Epithelial cell of esophagus (primary cell): ENCODE data around the gene SLC39A12.
A peak's percentile ranks its signal among the peaks of the same experiment; 100 is the strongest.

Experiments used
- DNase-seq: peaks from one replicate; pipeline ENCODE4 v3.0.0; 2010; ENCODE audit warnings: low read depth
- H3K4me3 ChIP-seq: 2 replicates; pipeline ENCODE4 v1.5.1; 2011; ENCODE audit warnings: mild to moderate bottlenecking, low read length, control low read depth
- CTCF ChIP-seq: IDR thresholded peaks from 2 replicates; pipeline ENCODE4 v1.5.1; 2011; ENCODE audit warnings: low read depth, mild to moderate bottlenecking, low read length, control low read depth, inconsistent platforms; ENCODE audit not compliant: insufficient read depth; ENCODE audit errors: missing control alignments

The SLC39A12 gene

GRCh38 chr10:17913604-17914003 lies 38.1 kb upstream of the SLC39A12 start:
- TF ChIP-seq CTCF = no peak
- DNase-seq = no peak
- H3K4me3 ChIP-seq = no peak overlapping the region

DNA sequence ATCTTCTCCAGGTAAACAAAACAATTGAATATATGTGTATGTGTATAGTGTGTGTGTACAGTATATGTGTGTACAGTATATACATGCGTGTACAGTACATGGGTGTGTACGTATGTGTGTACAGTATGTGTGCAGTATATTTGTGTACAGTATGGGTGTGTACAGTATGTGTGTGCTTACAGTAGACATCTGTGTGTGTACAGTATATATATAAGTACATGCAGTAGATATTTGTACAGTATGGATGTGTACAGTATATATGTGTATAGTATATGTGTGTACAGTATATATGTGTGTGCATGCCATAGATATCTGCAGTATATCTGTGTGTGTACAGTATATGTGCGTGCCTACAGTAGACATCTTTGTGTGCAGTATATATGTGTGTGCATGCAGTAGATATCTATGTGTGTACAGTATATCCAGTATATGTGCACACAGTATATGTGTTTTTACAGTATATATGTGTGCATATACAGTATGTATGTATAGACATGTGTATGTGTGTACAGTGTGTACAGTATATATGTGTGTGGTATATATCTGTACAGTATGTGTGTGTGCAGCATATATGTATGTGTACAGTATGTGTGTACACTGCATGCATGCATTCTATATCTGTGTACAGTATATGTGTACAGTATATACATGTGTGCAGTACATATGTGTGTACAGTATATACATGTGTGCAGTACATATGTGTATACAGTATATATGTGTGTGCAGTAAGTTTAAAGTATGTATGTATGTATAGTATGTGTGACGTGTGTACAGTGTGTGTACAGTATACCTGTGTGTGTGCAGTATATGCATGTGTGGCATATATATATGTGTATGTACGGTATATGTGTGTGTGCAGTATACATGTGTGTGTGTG lies 37.3 kb upstream of the SLC39A12 start:
- H3K4me3 ChIP-seq = no peak overlapping the region
- no peak for TF ChIP-seq CTCF
- no peak for DNase-seq

DNA sequence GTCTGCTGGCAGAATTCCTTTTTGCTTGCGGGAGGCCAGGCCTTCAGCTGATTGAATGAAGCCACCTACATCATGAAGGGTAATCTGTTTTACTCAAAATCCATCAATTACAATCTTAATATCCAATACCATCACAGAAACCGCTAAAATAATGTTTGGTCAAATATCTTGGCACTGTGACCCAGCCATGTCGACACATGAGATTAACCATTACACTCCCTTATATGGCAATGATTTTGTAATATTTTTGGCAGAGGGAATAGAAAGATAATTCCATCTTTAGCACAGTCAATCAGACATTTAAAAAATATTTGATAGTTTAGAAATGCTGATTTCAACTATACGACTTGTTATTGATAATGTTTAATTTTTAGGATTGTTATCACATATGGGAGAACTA lies 36.5 kb upstream of the SLC39A12 start:
- no peak for DNase-seq
- H3K4me3 ChIP-seq = no peak overlapping the region
- no peak for TF ChIP-seq CTCF

DNA sequence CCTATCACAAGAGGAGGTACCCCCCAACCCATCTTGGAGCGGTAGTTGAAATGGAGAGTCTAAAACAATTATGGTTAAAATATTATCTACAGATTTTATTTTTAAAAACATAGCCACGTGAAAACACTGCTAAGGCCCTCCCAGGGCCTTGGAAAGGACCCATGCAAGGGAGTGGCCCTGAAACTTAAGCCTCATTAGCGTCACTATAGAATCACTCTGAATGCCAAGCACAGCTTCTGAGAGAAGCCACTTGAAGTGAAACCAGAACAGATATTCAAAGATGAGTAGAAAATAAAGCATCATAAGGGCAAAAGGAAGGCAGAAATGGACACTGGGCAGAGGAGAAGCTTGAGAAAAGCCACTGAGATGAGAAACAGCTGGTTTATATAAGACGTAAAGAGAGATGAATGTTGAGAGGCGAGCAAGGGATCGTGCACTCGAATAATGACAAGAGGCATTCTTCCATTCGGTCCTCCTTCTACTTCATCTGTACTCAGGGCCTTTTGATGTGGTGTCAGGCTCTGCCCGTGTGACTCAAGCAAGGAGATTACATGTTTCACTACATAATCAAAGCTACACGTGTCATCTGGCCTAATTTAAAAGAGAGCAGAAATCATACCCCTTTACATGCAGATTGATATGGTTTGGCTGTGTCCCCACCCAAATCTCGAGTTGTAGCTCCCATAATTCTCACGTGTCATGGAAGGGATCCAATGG lies 33.4 kb upstream of the SLC39A12 start:
- no peak for DNase-seq
- H3K4me3 ChIP-seq = no peak overlapping the region
- TF ChIP-seq CTCF = no peak

DNA sequence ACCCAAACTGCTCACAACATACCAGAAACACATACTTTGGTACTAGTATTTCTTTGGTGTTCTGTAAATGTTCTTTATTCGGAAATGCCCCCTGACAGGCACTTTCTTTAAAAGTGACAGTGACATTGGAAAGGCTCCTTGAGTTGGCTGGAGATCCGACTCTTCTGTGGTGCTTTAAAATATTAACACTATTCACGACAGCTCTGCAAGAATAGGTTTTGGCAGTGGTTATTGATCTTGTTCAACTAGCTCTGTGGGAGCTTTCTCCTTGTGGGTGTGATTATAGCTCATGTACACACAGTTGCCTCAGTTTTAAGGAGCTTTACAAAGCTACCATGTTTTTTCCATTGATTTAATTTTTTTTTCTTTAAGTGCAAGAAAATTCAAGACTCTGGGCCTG lies 30.3 kb upstream of the SLC39A12 start:
- no peak for TF ChIP-seq CTCF
- no peak for DNase-seq
- H3K4me3 ChIP-seq = no peak overlapping the region

DNA sequence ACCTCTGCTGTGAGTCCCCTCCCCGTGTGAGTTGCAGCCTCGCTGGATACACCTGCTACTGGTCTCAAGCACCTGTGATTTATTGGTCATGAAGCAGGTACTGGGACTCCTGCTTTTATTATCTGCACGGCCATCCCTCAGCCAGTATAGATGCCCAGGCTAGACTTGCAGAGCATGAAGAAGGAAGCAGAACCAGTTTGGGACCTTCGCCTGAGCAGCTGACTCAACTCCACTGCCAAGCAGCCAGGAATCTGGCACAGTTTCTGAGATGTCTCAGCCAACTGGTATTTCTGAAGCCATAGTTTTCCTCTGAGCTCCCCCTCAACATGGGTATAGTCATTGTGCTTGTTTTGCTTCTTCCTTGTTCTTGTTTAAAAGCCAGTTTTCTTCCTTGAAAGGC lies 28.0 kb upstream of the SLC39A12 start:
- DNase-seq = peak; percentile 99
- no peak overlapping the region for H3K4me3 ChIP-seq
- no peak for TF ChIP-seq CTCF
